Endothelial cell of umbilical vein (primary cell): ENCODE results near the gene MYF6. TPM values are rescaled to one million over a fixed set of nuclear protein-coding genes. Genes with fewer than 3 reads are reported as not detected.

ENCODE experiments used
- BruUV-seq: library from RNA; stranded (reverse); fragments of 400-500 nt; replicated peaks from 2 replicates; lab custom pipeline; 2021; lab: Mats Ljungman, UMichigan
- CTCF ChIA-PET: fragments of 300-600, 350-600 bp; sonication (Branson Sonifier 250); formaldehyde crosslinking; loops from one replicate; lab custom pipeline; 2021; ENCODE audit warnings: antibody characterized with exemption, inconsistent platforms; lab: Charles Lee
- POLR2A ChIA-PET: fragments of 300-600, 350-600 bp; sonication (Branson Sonifier 250); formaldehyde crosslinking; loops from one replicate; lab custom pipeline; 2021; ENCODE audit warnings: antibody characterized with exemption, inconsistent platforms; lab: Charles Lee
- DNase-seq: peaks from one replicate; pipeline ENCODE4 v3.0.0-alpha.2; 2011; ENCODE audit warnings: low read depth, low spot score
- FAIRE-seq: peaks from 2 replicates; lab custom pipeline; 2011; peaks lifted over from hg19 to GRCh38; lab: Jason Lieb, UNC
- H2AFZ ChIP-seq: 2 replicates; pipeline ENCODE4 v1.6.0; 2012; ENCODE audit warnings: low read depth, low read length, control low read depth, inconsistent platforms
- H3K27ac ChIP-seq: 2 replicates; pipeline ENCODE4 v1.5.1; 2011; ENCODE audit warnings: low read depth, mild to moderate bottlenecking, control low read depth, low read length, moderate library complexity; ENCODE audit not compliant: insufficient read depth
- H3K27me3 ChIP-seq, 2 experiments: 2 replicates each; pipeline versions ENCODE4 v1.6.0 to v1.6.1; 2011; ENCODE audit warnings: low read length in 2 of 2, mixed read lengths in 1 of 2; ENCODE audit not compliant: control insufficient read depth in 2 of 2, insufficient read depth in 2 of 2
- H3K36me3 ChIP-seq, 2 experiments: 2 replicates in 1 of 2; 3 replicates in 1 of 2; pipeline ENCODE4 v1.5.1; 2011; ENCODE audit warnings: low read length in 2 of 2, mild to moderate bottlenecking in 1 of 2, moderate library complexity in 1 of 2; ENCODE audit not compliant: control insufficient read depth in 2 of 2, insufficient read depth in 2 of 2; ENCODE audit errors: extremely low read depth in 1 of 2
- H3K4me1 ChIP-seq: 3 replicates; pipeline ENCODE4 v1.5.1; 2011; ENCODE audit warnings: mild to moderate bottlenecking, low read length; ENCODE audit not compliant: control insufficient read depth, insufficient read depth; ENCODE audit errors: extremely low read depth
- H3K4me2 ChIP-seq: 2 replicates; pipeline ENCODE4 v1.6.1; 2011; ENCODE audit warnings: low read length, control low read depth, mixed read lengths; ENCODE audit not compliant: insufficient read depth
- H3K4me3 ChIP-seq, 3 experiments: fragments of 200-600 bp in 1 of 3; sonication (generic), shearing (Covaris generic) in 1 of 3; replicated peaks in 1 of 3; 2 replicates each; pipeline ENCODE4 v1.5.1; 2011 to 2016; ENCODE audit warnings: control low read depth in 3 of 3, low read length in 3 of 3, mild to moderate bottlenecking in 2 of 3, inconsistent platforms in 1 of 3, low read depth in 1 of 3, moderate library complexity in 1 of 3; ENCODE audit not compliant: insufficient read depth in 1 of 3
- H3K79me2 ChIP-seq: 2 replicates; pipeline ENCODE4 v1.6.0; 2012; ENCODE audit warnings: low read length, inconsistent platforms; ENCODE audit not compliant: control insufficient read depth, insufficient read depth
- H3K9ac ChIP-seq: replicated peaks from 2 replicates; pipeline ENCODE3; 2011; ENCODE audit warnings: low read length, control low read depth; ENCODE audit not compliant: insufficient read depth; ENCODE audit errors: extremely low read depth
- H3K9me1 ChIP-seq: replicated peaks from 3 replicates; pipeline ENCODE4 v1.6.0; 2011; ENCODE audit warnings: mild to moderate bottlenecking, low read length; ENCODE audit not compliant: control insufficient read depth, insufficient read depth; ENCODE audit errors: extremely low read depth
- H3K9me3 ChIP-seq: replicated peaks from 2 replicates; pipeline ENCODE4 v1.5.1; 2012; ENCODE audit warnings: low read length, inconsistent platforms; ENCODE audit not compliant: control insufficient read depth, insufficient read depth
- H4K20me1 ChIP-seq: replicated peaks from 2 replicates; pipeline ENCODE3; 2011; ENCODE audit warnings: mild to moderate bottlenecking, low read length; ENCODE audit not compliant: control insufficient read depth, insufficient read depth; ENCODE audit errors: extremely low read depth
- CTCF ChIP-seq, 2 donors: IDR thresholded peaks; 1 replicate in 1 of 2; 2 replicates in 1 of 2; pipeline ENCODE4 v1.5.1; 2011; ENCODE audit warnings: low read length in 2 of 2, mild to moderate bottlenecking in 2 of 2, moderate library complexity in 2 of 2, control low read depth in 1 of 2, inconsistent platforms in 1 of 2, low read depth in 1 of 2; ENCODE audit not compliant: insufficient read depth in 1 of 2; ENCODE audit errors: extremely low read depth in 1 of 2
- EZH2 ChIP-seq: IDR thresholded peaks from 2 replicates; pipeline ENCODE4 v1.6.1; 2012; ENCODE audit warnings: borderline replicate concordance, low read depth, mild to moderate bottlenecking, moderate library complexity, low read length, inconsistent platforms; ENCODE audit not compliant: severe bottlenecking
- FOS ChIP-seq: IDR thresholded peaks from 2 replicates; pipeline ENCODE4 v1.6.1; 2011; ENCODE audit warnings: mild to moderate bottlenecking, low read length, moderate library complexity, borderline replicate concordance; ENCODE audit not compliant: insufficient read depth
- GATA2 ChIP-seq: IDR thresholded peaks from 2 replicates; pipeline ENCODE4 v1.7.0; 2011; ENCODE audit warnings: low read depth, mild to moderate bottlenecking, moderate library complexity, mixed read lengths, low read length; ENCODE audit not compliant: insufficient read length, insufficient read depth
- JUN ChIP-seq: IDR thresholded peaks from 2 replicates; pipeline ENCODE4 v1.6.1; 2011; ENCODE audit warnings: borderline replicate concordance, low read depth; ENCODE audit not compliant: insufficient read length, insufficient read depth
- MAX ChIP-seq: IDR thresholded peaks from 2 replicates; pipeline ENCODE4 v1.6.1; 2011; ENCODE audit not compliant: insufficient read depth, insufficient read length
- MYC ChIP-seq: IDR thresholded peaks from one replicate; pipeline ENCODE4 v1.6.1; 2011; ENCODE audit warnings: mild to moderate bottlenecking, low read depth, low read length
- POLR2A ChIP-seq: IDR thresholded peaks from 2 replicates; pipeline ENCODE4 v1.6.1; 2012; ENCODE audit warnings: low read depth, mild to moderate bottlenecking, control low read depth, low read length
- POLR2AphosphoS5 ChIP-seq: IDR thresholded peaks from 2 replicates; pipeline ENCODE4 v1.6.1; 2012; ENCODE audit warnings: low read depth, mild to moderate bottlenecking, control low read depth, low read length, moderate library complexity; ENCODE audit not compliant: insufficient read depth
- dilution Hi-C: fragments of 300-500 bp; cut with MboI; formaldehyde crosslinking; loops from one replicate; pipeline ENCODE4 v1.15.0; 2019; ENCODE audit warnings: low sequenced_read_pairs; ENCODE audit not compliant: extremely low pct_ligation_motif_present
- intact Hi-C: fragments of 100-400 bp; cut with micrococcal nuclease; formaldehyde crosslinking; loops from one replicate; pipeline ENCODE4 v1.10.0; 2022
- polyA plus RNA-seq, 4 experiments: library from polyadenylated mRNA; depleted of rRNA in 3 of 4; stranded (reverse) in 3 of 4; unstranded in 1 of 4; fragments of >200 nt; gene quantifications; 2 replicates each; pipeline versions ENCODE4 v1.2.1 to v1.2.3, GENCODE V29; 2011 to 2012; ENCODE audit warnings: missing spikeins in 1 of 4
- total RNA-seq: library from RNA; stranded (reverse); gene quantifications from 2 replicates; pipeline ENCODE4 v1.2.3, GENCODE V29; 2021

Gene MYF6
- total and polyA plus RNA-seq, 2 donors (not counting 3 experiments of a cell fraction or from before 2014, with no cell fraction given), result not detected

GRCh38 chr12:80708259-80708974 is 983 bp downstream of the MYF6 start:
- Histone ChIP-seq H3K79me2 (no peaks in the 10 kb centered on the region), H3K4me2 (no peak overlapping the region), H3K4me1 (no peaks in the 10 kb centered on the region), H3K27me3 (no peaks in the 10 kb centered on the region), H2AFZ (peak overlapping the region; percentile 39), H3K36me3 (no peaks in the 10 kb centered on the region), H3K9me3 (no peaks in the 10 kb centered on the region), H3K27ac (no peak overlapping the region), H3K9me1 (no peaks in the 10 kb centered on the region), H4K20me1 (no peaks in the 10 kb centered on the region), H3K4me3 (no peak overlapping the region), H3K9ac (no peak overlapping the region)
- ChIA-PET CTCF (no interaction called here), POLR2A (no interaction called here)
- BruUV-seq, result no TSS peak
- dilution Hi-C loops (no loop called here), intact Hi-C loops (no loop called here)
- DNase-seq (no peak), FAIRE-seq (no peak)
- TF ChIP-seq POLR2A (no peak), CTCF (IDR thresholded peaks at IDR 0.05; ENCODE audit: extremely low read depth in 1 of 2, insufficient read depth in 1 of 2, low read depth in 1 of 2, low read length in 2 of 2) (no peak), POLR2AphosphoS5 (no peak), GATA2 (no peak), MYC (no peak), FOS (no peak), MAX (no peak), EZH2 (no peak), JUN (no peak)
